Thyroid gland (tissue), 4 donors: ENCODE results near the gene ACAN. TPM values are rescaled to one million over a fixed set of nuclear protein-coding genes. Genes with fewer than 3 reads are reported as not detected.

ENCODE experiments used
- DNase-seq, 2 donors: peaks; one replicate each; pipeline ENCODE4 v3.0.0-alpha.2; 2019
- H3K27ac ChIP-seq, 3 donors: fragments of 200-600 bp; sonication (generic); 1 replicate in 2 of 3; 2 replicates in 1 of 3; pipeline ENCODE4 v1.5.1; 2016 to 2019; ENCODE audit warnings: mild to moderate bottlenecking in 1 of 3, moderate library complexity in 1 of 3
- H3K27me3 ChIP-seq: fragments of 200-600 bp; sonication (generic); one replicate; pipeline ENCODE4 v1.5.1; 2019
- H3K36me3 ChIP-seq, 2 donors: fragments of 200-600 bp; sonication (generic); one replicate each; pipeline ENCODE4 v1.5.1; 2016 to 2019
- H3K4me1 ChIP-seq, 2 donors: fragments of 200-600 bp; sonication (generic); one replicate each; pipeline ENCODE4 v1.5.1; 2017 to 2019
- H3K4me3 ChIP-seq, 3 donors: fragments of 200-600 bp; sonication (generic); replicated peaks in 1 of 3; 1 replicate in 2 of 3; 2 replicates in 1 of 3; pipeline ENCODE4 v1.5.1; 2016; ENCODE audit warnings: mild to moderate bottlenecking in 1 of 3
- H3K9me3 ChIP-seq: fragments of 200-600 bp; sonication (generic); one replicate; pipeline ENCODE4 v1.5.1; 2017
- POLR2A ChIP-seq, 2 donors: fragments of 450-650 bp; IDR thresholded peaks; one replicate each; pipeline ENCODE4 v1.6.1; 2017; ENCODE audit warnings: antibody characterized with exemption in 2 of 2, mild to moderate bottlenecking in 2 of 2, moderate library complexity in 1 of 2
- WGBS, 2 donors: methylation state at CpG; one replicate each; pipeline ENCODE4 v1.1.5; 2017; 5-methylcytosine and 5-hydroxymethylcytosine counted together
- intact Hi-C: fragments of 100-400 bp; cut with DNase I; formaldehyde crosslinking; loops from one replicate; pipeline ENCODE4 v1.15.1; 2023
- total RNA-seq, 4 donors: library from RNA; depleted of rRNA; stranded (reverse); fragments of >200 nt; gene quantifications; one replicate each; pipeline ENCODE4 v1.2.3, GENCODE V29; 2016
- TF ChIP-seq, protein P1 (sequence below), 6 experiments: fragments of 200-600 bp in 3 of 6; fragments of 450-650 bp in 3 of 6; sonication (generic) in 3 of 6; IDR thresholded peaks; one replicate each; pipeline ENCODE4 v1.5.1; 2016 to 2019; ENCODE audit warnings: antibody characterized with exemption in 6 of 6, mild to moderate bottlenecking in 2 of 6, inconsistent platforms in 1 of 6, moderate library complexity in 1 of 6

The ACAN gene
- total RNA-seq, 4 donors from 2014 or later = 0.13 to 0.73 (median 0.25) TPM; not detected in 1

DNA sequence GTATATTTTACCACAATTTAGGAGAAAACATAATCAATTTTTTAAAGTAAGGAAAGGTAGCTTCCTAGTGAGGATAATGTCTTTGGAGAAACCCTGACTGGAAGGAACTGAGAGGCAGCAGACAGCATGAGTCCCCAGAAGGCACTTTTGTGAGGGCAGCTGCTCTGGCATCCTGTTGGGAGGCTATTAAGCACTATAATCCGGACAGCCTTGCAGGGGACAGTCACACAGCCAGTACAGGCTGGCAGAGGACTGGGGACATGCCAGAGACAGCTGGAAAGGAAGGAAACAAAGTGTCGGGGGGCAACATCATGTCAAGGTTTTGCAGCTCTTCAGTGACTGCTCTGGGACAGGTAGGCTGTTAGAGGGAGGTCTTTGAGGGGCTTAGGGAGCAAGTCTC, 15.7 kb downstream of the ACAN start:
- intact Hi-C loops = no loop called here
- no peak overlapping the region for H3K27ac ChIP-seq
- 44 to 66% methylated on average over 2 of the region's 2 CpGs for WGBS, 2 donors
- DNase-seq = no peak
- no peaks in the 10 kb centered on the region for H3K27me3 ChIP-seq
- no peak overlapping the region for H3K4me3 ChIP-seq
- H3K4me1 ChIP-seq = no peaks in the 10 kb centered on the region
- no peaks in the 10 kb centered on the region for H3K9me3 ChIP-seq
- H3K36me3 ChIP-seq = no peaks in the 10 kb centered on the region
- TF ChIP-seq, protein P1, sequence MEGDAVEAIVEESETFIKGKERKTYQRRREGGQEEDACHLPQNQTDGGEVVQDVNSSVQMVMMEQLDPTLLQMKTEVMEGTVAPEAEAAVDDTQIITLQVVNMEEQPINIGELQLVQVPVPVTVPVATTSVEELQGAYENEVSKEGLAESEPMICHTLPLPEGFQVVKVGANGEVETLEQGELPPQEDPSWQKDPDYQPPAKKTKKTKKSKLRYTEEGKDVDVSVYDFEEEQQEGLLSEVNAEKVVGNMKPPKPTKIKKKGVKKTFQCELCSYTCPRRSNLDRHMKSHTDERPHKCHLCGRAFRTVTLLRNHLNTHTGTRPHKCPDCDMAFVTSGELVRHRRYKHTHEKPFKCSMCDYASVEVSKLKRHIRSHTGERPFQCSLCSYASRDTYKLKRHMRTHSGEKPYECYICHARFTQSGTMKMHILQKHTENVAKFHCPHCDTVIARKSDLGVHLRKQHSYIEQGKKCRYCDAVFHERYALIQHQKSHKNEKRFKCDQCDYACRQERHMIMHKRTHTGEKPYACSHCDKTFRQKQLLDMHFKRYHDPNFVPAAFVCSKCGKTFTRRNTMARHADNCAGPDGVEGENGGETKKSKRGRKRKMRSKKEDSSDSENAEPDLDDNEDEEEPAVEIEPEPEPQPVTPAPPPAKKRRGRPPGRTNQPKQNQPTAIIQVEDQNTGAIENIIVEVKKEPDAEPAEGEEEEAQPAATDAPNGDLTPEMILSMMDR (IDR thresholded peaks at IDR 0.05) = no peak
- no peak for TF ChIP-seq POLR2A (IDR thresholded peaks at IDR 0.05)

DNA sequence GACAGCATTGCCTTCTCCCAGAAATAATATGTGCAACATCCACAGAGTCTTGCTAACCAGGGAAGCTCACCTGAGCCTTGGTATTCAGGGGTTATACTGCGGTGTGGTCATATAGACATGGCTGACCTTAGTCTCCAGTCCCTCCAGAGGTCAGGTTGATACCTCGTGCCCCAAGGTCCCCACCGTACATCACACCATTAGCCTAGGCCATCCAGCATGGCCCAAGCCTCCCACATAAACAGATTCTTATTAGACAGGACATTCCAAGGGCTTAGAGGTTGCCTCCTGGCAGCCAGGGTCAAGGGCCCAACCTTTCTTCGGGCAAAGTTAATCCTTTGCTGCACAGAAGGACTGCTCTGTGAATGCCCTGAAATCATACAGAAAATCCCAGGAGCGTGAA, 18.8 kb downstream of the ACAN start:
- intact Hi-C loops = no loop called here
- no peaks in the 10 kb centered on the region for H3K9me3 ChIP-seq
- H3K27me3 ChIP-seq = no peaks in the 10 kb centered on the region
- TF ChIP-seq, protein P1 (IDR thresholded peaks at IDR 0.05) = no peak
- no peak for TF ChIP-seq POLR2A (IDR thresholded peaks at IDR 0.05)
- H3K27ac ChIP-seq = no peak overlapping the region
- no peaks in the 10 kb centered on the region for H3K4me1 ChIP-seq
- H3K36me3 ChIP-seq = no peaks in the 10 kb centered on the region
- H3K4me3 ChIP-seq = no peak overlapping the region
- no peak for DNase-seq
- 77 to 89% methylated on average over 4 to 5 of the region's 5 CpGs for WGBS, 2 donors

DNA sequence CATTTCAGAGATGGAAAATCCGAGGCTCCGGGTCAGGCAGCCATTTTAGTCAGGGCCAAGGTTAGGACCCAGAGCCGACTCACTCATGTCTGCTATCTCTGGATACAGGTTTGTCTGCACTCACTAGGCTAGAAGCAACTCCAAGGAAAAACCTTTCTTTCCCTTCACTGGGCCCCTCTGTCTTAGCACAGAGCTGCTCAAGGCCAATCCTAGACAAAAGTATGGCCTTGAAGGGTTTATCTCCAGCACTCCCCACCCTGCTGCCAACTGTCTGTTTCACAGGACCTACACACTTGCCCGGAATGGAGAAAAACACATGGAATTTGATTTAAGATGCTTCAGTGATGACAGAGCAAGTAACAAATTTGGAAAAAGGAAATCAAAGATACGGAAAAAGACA, 25.6 kb downstream of the ACAN start:
- Histone ChIP-seq H3K4me1 (no peaks in the 10 kb centered on the region), H3K27me3 (no peaks in the 10 kb centered on the region), H3K9me3 (no peaks in the 10 kb centered on the region), H3K4me3 (no peak overlapping the region), H3K27ac (no peak overlapping the region), H3K36me3 (no peaks in the 10 kb centered on the region)
- DNase-seq = no peak
- WGBS, 2 donors = 73 to 76% methylated on average over 5 of the region's 5 CpGs
- intact Hi-C loops = no loop called here
- TF ChIP-seq, protein P1 (IDR thresholded peaks at IDR 0.05) = no peak
- TF ChIP-seq POLR2A (IDR thresholded peaks at IDR 0.05) = no peak

DNA sequence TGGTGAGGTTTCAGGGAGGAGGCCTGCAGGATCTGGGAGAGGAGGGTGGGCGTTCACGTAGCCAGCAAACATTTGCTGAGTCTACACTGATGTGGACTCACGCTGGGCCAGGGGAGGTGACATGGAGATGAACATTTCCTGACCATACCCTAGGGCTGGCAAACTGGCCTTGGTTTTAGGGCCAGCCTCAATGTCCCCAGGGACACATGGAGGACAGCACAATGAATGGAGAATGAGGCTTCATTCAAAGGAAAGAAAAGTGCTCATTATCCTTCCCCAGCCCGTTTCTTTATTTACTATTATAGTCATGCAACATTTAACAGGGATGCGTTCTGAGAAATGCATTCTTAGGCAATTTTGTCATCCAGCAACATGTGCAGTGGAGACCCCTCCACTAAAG, 26.8 kb downstream of the ACAN start:
- Histone ChIP-seq H3K36me3 (no peaks in the 10 kb centered on the region), H3K4me3 (no peak overlapping the region), H3K27ac (no peak overlapping the region), H3K4me1 (no peaks in the 10 kb centered on the region), H3K27me3 (no peaks in the 10 kb centered on the region), H3K9me3 (no peaks in the 10 kb centered on the region)
- intact Hi-C loops = loop anchor here (10.0 kb wide), 1 partner anchor 205 kb away; the partner anchor contains the start of gene AEN
- 66 to 83% methylated on average over 5 of the region's 5 CpGs for WGBS, 2 donors
- DNase-seq = no peak
- TF ChIP-seq, protein P1 (IDR thresholded peaks at IDR 0.05) = no peak

DNA sequence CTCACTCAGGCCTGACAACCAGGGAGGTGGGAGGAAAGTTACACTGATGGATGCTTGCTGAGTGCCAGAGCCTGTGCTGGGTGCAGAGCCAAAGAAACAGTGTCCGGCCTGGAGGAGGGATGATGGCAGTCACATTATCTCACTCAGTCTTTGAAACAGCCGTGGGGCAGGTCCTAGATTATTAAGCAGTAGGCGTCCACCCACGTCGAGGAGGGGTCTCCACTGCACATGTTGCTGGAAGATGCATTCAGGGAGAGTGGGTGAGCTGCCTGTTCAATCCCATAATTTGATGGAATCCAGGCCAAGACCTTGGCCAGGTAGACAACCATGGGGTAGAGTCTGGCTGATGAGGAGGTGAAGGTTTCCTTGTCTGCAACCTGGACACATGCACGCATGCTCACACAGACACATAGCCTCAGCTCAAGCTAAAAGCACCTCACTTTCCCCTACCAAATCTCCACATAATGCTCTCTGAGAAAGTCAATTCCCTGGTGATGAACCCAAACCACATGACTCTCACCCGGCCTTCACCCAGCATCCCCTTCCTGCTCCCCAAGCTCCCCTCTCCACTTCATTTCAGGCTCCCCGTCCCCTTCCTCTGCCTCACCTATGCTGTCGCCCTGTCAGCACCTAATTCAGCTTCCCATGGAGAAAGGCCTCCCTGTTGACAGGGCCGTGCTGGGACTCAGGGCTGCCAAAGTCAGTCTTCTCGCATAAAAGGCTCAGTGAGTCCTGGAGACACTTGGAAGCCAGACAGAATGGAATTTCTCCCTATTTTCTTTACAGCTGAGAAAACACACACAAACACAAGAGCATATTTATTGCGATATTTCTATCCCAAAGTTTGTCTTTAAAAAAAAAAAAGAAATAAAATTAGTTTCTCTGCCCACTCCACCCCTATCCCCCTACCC, 29.8 kb downstream of the ACAN start:
- H3K36me3 ChIP-seq = no peaks in the 10 kb centered on the region
- H3K4me1 ChIP-seq = no peaks in the 10 kb centered on the region
- H3K27ac ChIP-seq = no peak overlapping the region
- no peak for DNase-seq
- H3K9me3 ChIP-seq = no peaks in the 10 kb centered on the region
- TF ChIP-seq POLR2A (IDR thresholded peaks at IDR 0.05) = no peak
- TF ChIP-seq, protein P1 (IDR thresholded peaks at IDR 0.05) = no peak
- no peaks in the 10 kb centered on the region for H3K27me3 ChIP-seq
- no peak overlapping the region for H3K4me3 ChIP-seq
- intact Hi-C loops = loop anchor here (10.0 kb wide), 1 partner anchor 208 kb away; the partner anchor contains the start of gene AEN
- WGBS, 2 donors = 73 to 76% methylated on average over 12 of the region's 12 CpGs
